Measurements from ENCODE around the gene FAM216A.

DNA sequence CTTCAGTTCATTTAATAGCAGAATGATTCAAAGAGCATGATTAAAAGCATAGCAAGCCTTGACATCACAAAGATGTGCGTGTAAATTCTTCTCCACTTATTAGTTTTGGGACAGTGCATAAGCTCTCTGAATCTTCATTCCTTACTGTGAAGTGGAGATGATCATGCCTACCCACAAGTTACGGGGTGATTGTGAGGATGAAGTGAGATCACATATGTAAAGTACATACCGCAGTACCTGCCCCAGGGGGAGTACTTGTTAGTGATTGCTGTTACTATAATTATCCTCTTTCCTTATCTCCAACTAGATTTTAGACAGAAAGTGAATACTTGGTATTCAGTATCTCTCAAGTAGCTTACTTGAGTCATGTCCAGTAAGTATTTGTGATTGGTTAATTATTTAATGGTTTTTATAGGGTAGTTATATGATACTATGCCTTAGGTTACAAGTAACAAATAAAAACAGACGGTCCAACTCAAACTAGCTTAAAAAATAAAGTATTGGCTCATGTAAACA lies 39.5 kb downstream of the FAM216A start:
- TF ChIP-seq, protein P1, sequence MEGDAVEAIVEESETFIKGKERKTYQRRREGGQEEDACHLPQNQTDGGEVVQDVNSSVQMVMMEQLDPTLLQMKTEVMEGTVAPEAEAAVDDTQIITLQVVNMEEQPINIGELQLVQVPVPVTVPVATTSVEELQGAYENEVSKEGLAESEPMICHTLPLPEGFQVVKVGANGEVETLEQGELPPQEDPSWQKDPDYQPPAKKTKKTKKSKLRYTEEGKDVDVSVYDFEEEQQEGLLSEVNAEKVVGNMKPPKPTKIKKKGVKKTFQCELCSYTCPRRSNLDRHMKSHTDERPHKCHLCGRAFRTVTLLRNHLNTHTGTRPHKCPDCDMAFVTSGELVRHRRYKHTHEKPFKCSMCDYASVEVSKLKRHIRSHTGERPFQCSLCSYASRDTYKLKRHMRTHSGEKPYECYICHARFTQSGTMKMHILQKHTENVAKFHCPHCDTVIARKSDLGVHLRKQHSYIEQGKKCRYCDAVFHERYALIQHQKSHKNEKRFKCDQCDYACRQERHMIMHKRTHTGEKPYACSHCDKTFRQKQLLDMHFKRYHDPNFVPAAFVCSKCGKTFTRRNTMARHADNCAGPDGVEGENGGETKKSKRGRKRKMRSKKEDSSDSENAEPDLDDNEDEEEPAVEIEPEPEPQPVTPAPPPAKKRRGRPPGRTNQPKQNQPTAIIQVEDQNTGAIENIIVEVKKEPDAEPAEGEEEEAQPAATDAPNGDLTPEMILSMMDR (IDR thresholded peaks at IDR 0.05): no peak
- no peak for TF ChIP-seq POLR2A (IDR thresholded peaks at IDR 0.05)

All from thyroid gland (tissue), 4 donors.